Keratinocyte (primary cell): ENCODE results near the gene IPO13.

ENCODE experiments used
- CTCF ChIP-seq, 3 experiments: IDR thresholded peaks in 1 of 3; conservative IDR thresholded peaks in 1 of 3; optimal IDR thresholded peaks in 1 of 3; 2 replicates in 2 of 3; 3 replicates in 1 of 3; pipeline versions ENCODE3 to v1.5.1; 2011; ENCODE audit warnings: low read length in 3 of 3, mild to moderate bottlenecking in 3 of 3, moderate library complexity in 2 of 3, control low read depth in 1 of 3, inconsistent platforms in 1 of 3; ENCODE audit not compliant: insufficient read depth in 2 of 3; ENCODE audit errors: extremely low read depth in 1 of 3
- EZH2 ChIP-seq: IDR thresholded peaks from one replicate; pipeline ENCODE4 v1.6.1; 2012; ENCODE audit warnings: inconsistent platforms, mild to moderate bottlenecking, low read length, moderate library complexity

- TF ChIP-seq CTCF (optimal IDR thresholded peaks at IDR 0.05 in 1 of 3, IDR thresholded peaks at IDR 0.05 in 1 of 3, conservative IDR thresholded peaks at IDR 0.05 in 1 of 3; ENCODE audit: extremely low read depth in 1 of 3, insufficient read depth in 2 of 3, low read length in 3 of 3) (peak in 2 of 3 experiments; percentile 48 to 70), EZH2 (no peak)
These were observed 16.4 kb upstream of the IPO13 start for GRCh38 chr1:43930168-43930948.
